NT2/D1 (cell line): ENCODE measurements around the gene COMMD9.

Experiments
- SUZ12 ChIP-seq: IDR thresholded peaks from 2 replicates; pipeline ENCODE4 v1.6.1; 2011; ENCODE audit not compliant: insufficient read length, insufficient read depth; ENCODE audit errors: extremely low read depth
- YY1 ChIP-seq: IDR thresholded peaks from 2 replicates; pipeline ENCODE4 v1.6.1; 2011; ENCODE audit not compliant: insufficient read length, insufficient read depth

DNA sequence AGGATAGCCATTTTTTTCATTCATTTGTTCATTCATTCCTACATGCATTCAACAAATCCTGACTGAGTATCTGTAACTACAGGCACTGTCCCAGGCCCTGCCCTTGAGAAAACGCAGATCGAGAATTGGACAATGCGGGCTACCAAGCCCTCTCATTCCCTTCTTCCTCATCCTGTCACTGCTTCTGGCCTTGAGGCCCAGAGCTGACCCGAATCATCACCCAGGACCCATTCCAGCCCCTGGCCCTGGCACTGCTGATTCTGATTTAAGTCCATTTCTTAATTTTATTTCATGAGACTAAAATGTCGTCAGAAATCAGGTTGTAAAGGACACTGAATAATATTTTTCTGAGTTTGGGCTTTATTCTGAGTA is 24.3 kb downstream of the COMMD9 start:
- TF ChIP-seq YY1 (no peak), SUZ12 (no peak)
